ENCODE results near the gene GHRHR.

- no peak for TF ChIP-seq POLR2AphosphoS5 (IDR thresholded peaks at IDR 0.05)
- TF ChIP-seq CTCF (IDR thresholded peaks at IDR 0.05) = no peak
- no peak for TF ChIP-seq POLR2A (IDR thresholded peaks at IDR 0.05)
These were observed 42.9 kb upstream of the GHRHR start for GRCh38 chr7:30920584-30921539.
